RKO (cell line): ENCODE measurements around the gene BABAM2.
A peak's percentile ranks its signal among the peaks of the same experiment; 100 is the strongest.

Experiments
- DNase-seq: peaks from one replicate; pipeline ENCODE4 v3.0.0-alpha.2; 2016; ENCODE audit warnings: low spot score

The BABAM2 gene

GRCh38 chr2:28129955-28130695 lies 239.6 kb downstream of the BABAM2 start:
- DNase-seq, result no peak

- DNase-seq, result no peak
These were observed 243.2 kb downstream of the BABAM2 start for GRCh38 chr2:28133778-28134177.

- DNase-seq, result no peak
These were observed 243.8 kb downstream of the BABAM2 start for GRCh38 chr2:28134262-28134812.

GRCh38 chr2:28134857-28135256 lies 244.3 kb downstream of the BABAM2 start:
- DNase-seq, result no peak

- DNase-seq, result no peak
These were observed 244.8 kb downstream of the BABAM2 start for GRCh38 chr2:28135324-28135723.

GRCh38 chr2:28135799-28136198 lies 245.3 kb downstream of the BABAM2 start:
- DNase-seq, result no peak

- no peak for DNase-seq
These were observed 246.0 kb downstream of the BABAM2 start for GRCh38 chr2:28136556-28136955.

- no peak for DNase-seq
These were observed 246.7 kb downstream of the BABAM2 start for GRCh38 chr2:28137221-28137620.

GRCh38 chr2:28142386-28142785 lies 251.9 kb downstream of the BABAM2 start:
- no peak for DNase-seq

GRCh38 chr2:28148000-28148399 lies 257.5 kb downstream of the BABAM2 start:
- DNase-seq, result no peak

- no peak for DNase-seq
These were observed 258.0 kb downstream of the BABAM2 start for GRCh38 chr2:28148566-28148965.

GRCh38 chr2:28150236-28150915 lies 259.8 kb downstream of the BABAM2 start:
- no peak for DNase-seq

- DNase-seq, result no peak
These were observed 260.5 kb downstream of the BABAM2 start for GRCh38 chr2:28150994-28151393.

GRCh38 chr2:28152585-28153280 lies 262.2 kb downstream of the BABAM2 start:
- peak; percentile 24 for DNase-seq

- DNase-seq, result no peak
These were observed 263.3 kb downstream of the BABAM2 start for GRCh38 chr2:28153851-28154250.

GRCh38 chr2:28155086-28155485 lies 264.6 kb downstream of the BABAM2 start:
- DNase-seq, result no peak

GRCh38 chr2:28155627-28156026 lies 265.1 kb downstream of the BABAM2 start:
- DNase-seq, result peak; percentile 30

GRCh38 chr2:28158791-28159190 lies 268.3 kb downstream of the BABAM2 start:
- no peak for DNase-seq

GRCh38 chr2:28160986-28161425 lies 270.5 kb downstream of the BABAM2 start:
- no peak for DNase-seq

GRCh38 chr2:28161466-28161865 lies 270.9 kb downstream of the BABAM2 start:
- DNase-seq, result no peak

- no peak for DNase-seq
These were observed 272.0 kb downstream of the BABAM2 start for GRCh38 chr2:28162564-28162963.

GRCh38 chr2:28163028-28163427 lies 272.5 kb downstream of the BABAM2 start:
- no peak for DNase-seq
